Activated CD4-positive, CD25-positive, alpha-beta regulatory T cell treated with anti-CD3 and anti-CD28 coated beads, Interleukin-2, amount 50 U/mL, for 16 hours (primary cell): ENCODE results near the gene COPS2.
"Not testable (repeated sequence)": the region's sequence is repeated elsewhere in the genome, so short reads cannot be mapped to it uniquely, and the experiment has no call there.

Experiments
- DNase-seq: peaks from one replicate; pipeline ENCODE4 v3.0.0-alpha.2; 2020; ENCODE audit warnings: low read depth, low spot score

COPS2 gene

GRCh38 chr15:49103002-49103401, 52.4 kb downstream of the COPS2 start:
- DNase-seq: no peak

- DNase-seq: no peak
These were observed 53.9 kb downstream of the COPS2 start for GRCh38 chr15:49101536-49101935.

DNA sequence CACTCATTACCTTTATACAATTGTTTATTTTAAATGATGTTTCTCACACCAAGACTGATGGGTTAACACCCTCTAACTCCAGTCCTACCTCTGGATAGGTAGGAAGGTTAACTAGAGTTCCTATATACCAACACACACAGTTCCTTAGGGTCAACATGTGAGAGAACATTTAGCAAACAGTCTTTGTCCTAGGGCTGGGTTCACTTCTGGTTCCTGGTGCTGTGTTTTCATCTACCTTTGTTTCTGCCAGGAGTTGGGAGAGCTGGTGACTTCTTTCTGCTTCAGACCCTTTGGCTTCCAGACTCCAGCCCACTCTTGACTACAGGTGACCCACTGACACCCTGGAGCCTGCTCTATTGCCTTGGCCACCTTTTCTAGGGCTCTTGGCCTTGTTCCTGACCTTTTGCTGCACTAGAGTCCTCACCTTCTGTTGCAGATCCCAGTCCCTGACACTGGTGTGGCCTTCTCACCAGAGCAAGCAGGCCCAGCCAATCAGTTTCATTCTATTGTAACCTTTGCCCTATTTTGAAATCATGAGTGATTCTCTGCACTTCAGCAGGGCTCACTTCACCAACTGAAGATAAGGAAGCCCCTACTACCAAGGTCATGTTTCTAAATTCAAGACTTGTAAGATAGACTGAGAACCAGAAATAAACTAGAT, 59.2 kb downstream of the COPS2 start:
- DNase-seq: no peak

DNA sequence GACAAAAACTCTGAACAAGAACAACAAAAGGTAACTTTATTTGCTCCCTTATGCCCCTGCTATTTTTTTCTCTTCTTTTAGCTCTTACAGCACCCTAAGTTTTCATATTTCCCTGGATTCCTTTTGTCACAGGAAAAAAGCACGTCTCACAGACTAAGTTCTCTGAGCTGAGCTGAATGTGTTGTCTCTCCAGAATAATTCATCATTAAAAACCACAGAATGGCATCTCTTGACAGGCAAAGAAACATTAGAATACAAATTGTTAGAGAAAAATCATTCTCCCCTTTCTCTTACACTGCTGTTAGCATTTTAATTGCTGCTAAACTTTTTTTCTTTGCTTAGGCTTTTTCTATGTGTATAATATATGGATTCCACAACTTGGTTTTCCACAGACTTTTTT, 60.5 kb downstream of the COPS2 start:
- no peak for DNase-seq

GRCh38 chr15:49093252-49094105, 61.9 kb downstream of the COPS2 start:
- no peak for DNase-seq

DNA sequence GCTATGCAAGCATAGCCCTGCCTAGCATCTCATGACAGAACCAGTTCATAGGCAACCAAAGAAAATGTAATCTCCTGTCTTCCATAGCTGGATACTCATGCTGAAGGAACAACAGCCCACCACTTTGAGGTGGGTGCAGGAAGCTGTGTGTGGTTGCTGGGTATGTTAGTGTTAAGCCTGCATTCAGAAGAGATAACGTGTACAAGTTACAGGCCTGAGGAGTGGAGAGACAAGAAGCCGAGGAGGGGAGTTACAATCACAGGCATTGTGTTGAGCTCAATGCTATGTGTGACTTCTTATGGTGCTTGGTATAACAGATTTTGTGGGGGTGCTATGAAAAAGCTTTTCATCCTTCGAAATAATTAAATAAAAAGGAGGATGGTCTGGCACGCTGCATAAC, 66.4 kb downstream of the COPS2 start:
- no peak for DNase-seq

DNA sequence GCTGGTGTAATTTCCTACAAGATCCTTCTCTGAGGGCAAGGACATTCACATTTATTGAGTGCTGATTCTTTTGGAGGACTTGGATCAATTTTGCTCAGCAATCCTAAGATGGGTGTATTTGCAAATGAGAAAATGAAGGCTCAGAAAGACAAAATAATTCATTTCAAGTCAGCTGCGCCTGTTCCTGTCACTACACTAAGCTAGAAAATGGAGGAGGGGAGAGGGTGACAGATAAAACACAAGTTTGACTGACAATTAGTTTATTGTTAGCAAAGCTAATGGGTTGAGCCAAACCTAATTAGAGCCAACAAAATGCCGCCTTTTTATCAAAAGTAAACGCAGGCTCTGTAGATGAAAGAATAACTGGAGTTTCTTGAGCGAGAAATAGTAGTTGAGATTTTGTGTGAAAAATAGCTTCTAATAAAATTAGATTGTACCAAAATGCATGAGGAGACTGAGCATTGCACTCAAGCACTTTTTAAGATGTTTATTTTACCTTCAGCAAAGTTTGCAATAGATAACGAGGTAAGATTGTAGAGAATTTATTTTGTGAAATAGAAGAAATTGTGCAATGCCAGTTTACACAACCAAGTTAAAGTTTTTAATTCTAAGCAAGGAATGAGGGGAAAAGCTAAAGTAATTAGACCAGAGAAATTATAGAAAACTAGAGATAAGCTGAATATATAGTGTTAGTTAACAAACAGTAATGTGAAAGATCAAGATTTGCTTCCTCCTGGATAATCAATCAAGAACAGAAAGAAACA, 69.5 kb downstream of the COPS2 start:
- no peak for DNase-seq

GRCh38 chr15:49084285-49084570, 71.2 kb downstream of the COPS2 start:
- no peak for DNase-seq

GRCh38 chr15:49083401-49084284, 71.8 kb downstream of the COPS2 start:
- DNase-seq: no peak

DNA sequence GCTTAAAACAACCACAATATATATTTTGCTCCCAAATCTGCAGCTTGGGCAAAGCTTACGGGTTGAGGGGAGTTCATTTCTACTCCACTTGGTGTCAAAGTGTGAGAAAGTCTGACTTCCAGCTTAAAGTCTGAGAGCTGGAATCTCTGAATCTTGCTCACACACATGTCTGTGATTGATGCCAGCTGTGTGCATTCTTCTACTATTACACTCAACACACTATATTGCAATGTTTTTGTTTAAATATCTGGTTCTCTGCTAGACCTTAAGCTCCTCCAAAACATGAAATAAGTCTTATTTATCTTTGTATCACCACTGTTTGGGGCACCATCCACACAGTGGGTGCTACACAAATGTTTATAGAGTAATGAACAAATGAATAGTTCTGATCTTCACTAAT, 72.4 kb downstream of the COPS2 start:
- DNase-seq: no peak

- DNase-seq: no peak
These were observed 75.9 kb downstream of the COPS2 start for GRCh38 chr15:49079340-49080039.

DNA sequence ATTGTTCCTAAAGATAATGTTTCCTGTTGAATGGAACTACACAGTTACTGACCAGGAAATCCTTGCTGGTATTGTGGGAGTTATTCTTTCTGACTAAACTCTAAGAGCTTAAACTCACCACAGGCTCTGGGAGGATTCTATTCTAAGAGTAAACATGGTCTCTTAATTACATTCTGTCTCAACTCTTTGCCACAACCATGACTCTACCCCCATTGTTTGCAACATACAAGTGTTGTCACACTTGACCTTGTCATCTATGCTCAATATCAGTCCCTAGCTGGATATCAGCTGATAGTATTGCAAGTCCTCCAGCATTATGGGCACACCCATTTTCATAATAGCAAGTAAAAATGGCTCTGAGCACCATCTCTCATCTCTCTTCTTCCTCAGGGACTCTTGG, 79.5 kb downstream of the COPS2 start:
- DNase-seq: no peak

- not testable (repeated sequence) for DNase-seq
These were observed 80.7 kb downstream of the COPS2 start for GRCh38 chr15:49074589-49075287.
